Epithelial cell of proximal tubule (primary cell): Measurements from ENCODE around the gene NELL2. TPM values are rescaled to one million over a fixed set of nuclear protein-coding genes. Genes with fewer than 3 reads are reported as not detected.

Experiments used
- DNase-seq: peaks from one replicate; pipeline ENCODE4 v3.0.0-alpha.2; 2011; ENCODE audit warnings: low read depth
- H3K4me3 ChIP-seq: 2 replicates; pipeline ENCODE4 v1.5.1; 2011; ENCODE audit warnings: low read depth, mild to moderate bottlenecking, low read length
- CTCF ChIP-seq: conservative IDR thresholded peaks from 2 replicates; pipeline ENCODE4 v1.5.1; 2012; ENCODE audit warnings: low read depth, mild to moderate bottlenecking, low read length
- total RNA-seq: library from RNA; depleted of rRNA; stranded (reverse); fragments of >200 nt; gene quantifications from 2 replicates; pipeline ENCODE4 v1.2.3, GENCODE V29; 2015

NELL2 gene
- total RNA-seq, 1 donor from 2014 or later, result 0.46 TPM

GRCh38 chr12:44555454-44555853, 320.7 kb downstream of the NELL2 start:
- DNase-seq, result no peak
- no peak overlapping the region for H3K4me3 ChIP-seq
- TF ChIP-seq CTCF, result no peak

GRCh38 chr12:44551631-44552030, 324.5 kb downstream of the NELL2 start:
- no peak for DNase-seq
- no peak for TF ChIP-seq CTCF
- H3K4me3 ChIP-seq, result no peak overlapping the region

- no peak for TF ChIP-seq CTCF
- no peak for DNase-seq
- H3K4me3 ChIP-seq, result no peak overlapping the region
These were observed 325.7 kb downstream of the NELL2 start for GRCh38 chr12:44550377-44550776.

GRCh38 chr12:44546060-44546459, 330.1 kb downstream of the NELL2 start:
- TF ChIP-seq CTCF, result no peak
- DNase-seq, result no peak
- H3K4me3 ChIP-seq, result no peak overlapping the region

GRCh38 chr12:44544018-44544417, 332.1 kb downstream of the NELL2 start:
- DNase-seq, result no peak
- H3K4me3 ChIP-seq, result no peak overlapping the region
- TF ChIP-seq CTCF, result no peak

- no peak for DNase-seq
- no peak for TF ChIP-seq CTCF
- no peak overlapping the region for H3K4me3 ChIP-seq
These were observed 333.4 kb downstream of the NELL2 start for GRCh38 chr12:44542716-44543115.

- no peak overlapping the region for H3K4me3 ChIP-seq
- no peak for DNase-seq
- TF ChIP-seq CTCF, result no peak
These were observed 338.8 kb downstream of the NELL2 start for GRCh38 chr12:44537354-44537753.
